SK-N-SH treated with all-trans-retinoic acid at 6 μM for 48 hours (cell line): ENCODE measurements around the gene TNIK.

Source experiments
- ATAC-seq: fragments of 200-7000 bp; cut with Tn5 transposase; 3 replicates; pipeline ENCODE4 v1.9.1; 2020; ENCODE audit warnings: mild to moderate bottlenecking, moderate library complexity
- ARNTL ChIP-seq: fragments of 450-650 bp; formaldehyde crosslinking; IDR thresholded peaks from 2 replicates; pipeline ENCODE4 v1.5.0; 2020; ENCODE audit warnings: low read depth, mild to moderate bottlenecking, moderate library complexity, borderline replicate concordance
- BACH2 ChIP-seq: fragments of 250-450 bp; sonication (Bioruptor Pico); IDR thresholded peaks from 2 replicates; pipeline ENCODE4 v1.9.0; 2021; ENCODE audit warnings: mild to moderate bottlenecking, borderline replicate concordance
- CSDC2 ChIP-seq: fragments of 250-450 bp; sonication (Bioruptor Pico); IDR thresholded peaks from 2 replicates; pipeline ENCODE4 v1.5.0; 2020; ENCODE audit warnings: mild to moderate bottlenecking, moderate library complexity
- ESRRG ChIP-seq: fragments of 250-450 bp; sonication (Bioruptor Pico); IDR thresholded peaks from 2 replicates; pipeline ENCODE4 v1.6.1; 2021; ENCODE audit warnings: mild to moderate bottlenecking
- GLIS3 ChIP-seq: fragments of 250-450 bp; sonication (Bioruptor Pico); IDR thresholded peaks from 2 replicates; pipeline ENCODE4 v1.5.0; 2020; ENCODE audit warnings: mild to moderate bottlenecking, moderate library complexity
- ISL1 ChIP-seq: fragments of 250-450 bp; sonication (Bioruptor Pico); IDR thresholded peaks from 2 replicates; pipeline ENCODE4 v2.1.2; 2022; ENCODE audit warnings: mild to moderate bottlenecking, moderate library complexity
- OSR1 ChIP-seq: fragments of 250-450 bp; sonication (Bioruptor Pico); IDR thresholded peaks from 2 replicates; pipeline ENCODE4 v1.8.0; 2022; ENCODE audit warnings: moderate library complexity, mild to moderate bottlenecking, inconsistent platforms
- PPARA ChIP-seq: fragments of 250-450 bp; sonication (Bioruptor Pico); IDR thresholded peaks from 2 replicates; pipeline ENCODE4 v1.5.0; 2020; ENCODE audit warnings: mild to moderate bottlenecking, borderline replicate concordance
- RARB ChIP-seq: fragments of 250-450 bp; sonication (Bioruptor Pico); IDR thresholded peaks from 2 replicates; pipeline ENCODE4 v1.8.0; 2021; ENCODE audit warnings: mild to moderate bottlenecking, moderate library complexity
- SNAI2 ChIP-seq: fragments of 250-450 bp; sonication (Bioruptor Pico); IDR thresholded peaks from 2 replicates; pipeline ENCODE4 v1.5.0; 2020; ENCODE audit warnings: mild to moderate bottlenecking, moderate library complexity
- TCF4 ChIP-seq: fragments of 250-450 bp; sonication (Bioruptor Pico); IDR thresholded peaks from 2 replicates; pipeline ENCODE4 v1.8.0; 2021; ENCODE audit warnings: mild to moderate bottlenecking, moderate library complexity, borderline replicate concordance
- TOX ChIP-seq: fragments of 250-450 bp; sonication (Bioruptor Pico); IDR thresholded peaks from 2 replicates; pipeline ENCODE4 v1.8.0; 2021; ENCODE audit warnings: mild to moderate bottlenecking, moderate library complexity, borderline replicate concordance
- ZC3H10 ChIP-seq: fragments of 250-450 bp; sonication (Bioruptor Pico); IDR thresholded peaks from 2 replicates; pipeline ENCODE4 v1.5.1; 2021; ENCODE audit warnings: mild to moderate bottlenecking, moderate library complexity
- ZFP3 ChIP-seq: fragments of 250-450 bp; sonication (Bioruptor Pico); IDR thresholded peaks from 2 replicates; pipeline ENCODE4 v1.5.0; 2020; ENCODE audit warnings: mild to moderate bottlenecking, moderate library complexity
- ZFP30 ChIP-seq: fragments of 450-650 bp; formaldehyde crosslinking; IDR thresholded peaks from 2 replicates; pipeline ENCODE4 v1.5.0; 2022; ENCODE audit warnings: mild to moderate bottlenecking, moderate library complexity
- ZNF565 ChIP-seq: fragments of 450-650 bp; formaldehyde crosslinking; conservative IDR thresholded peaks from 2 replicates; pipeline ENCODE4 v1.5.0; 2020; ENCODE audit warnings: low read depth, mild to moderate bottlenecking, moderate library complexity
- ZNF70 ChIP-seq: fragments of 450-650 bp; formaldehyde crosslinking; IDR thresholded peaks from 2 replicates; pipeline ENCODE4 v1.5.0; 2020; ENCODE audit warnings: mild to moderate bottlenecking, moderate library complexity
- ZNF8 ChIP-seq: fragments of 450-650 bp; formaldehyde crosslinking; IDR thresholded peaks from 2 replicates; pipeline ENCODE4 v1.5.0; 2020; ENCODE audit warnings: mild to moderate bottlenecking, moderate library complexity
- TF ChIP-seq, protein P1 (sequence below): fragments of 250-450 bp; sonication (Bioruptor Pico); IDR thresholded peaks from 2 replicates; pipeline ENCODE4 v1.5.0; 2020; ENCODE audit warnings: mild to moderate bottlenecking, moderate library complexity
- TF ChIP-seq, protein P2 (sequence below): fragments of 250-450 bp; sonication (Bioruptor Pico); IDR thresholded peaks from 2 replicates; pipeline ENCODE4 v1.5.1; 2020; ENCODE audit warnings: low read depth, mild to moderate bottlenecking, moderate library complexity
- TF ChIP-seq, protein P3 (sequence below): fragments of 250-450 bp; sonication (Bioruptor Pico); IDR thresholded peaks from 2 replicates; pipeline ENCODE4 v1.8.0; 2020; ENCODE audit warnings: mild to moderate bottlenecking, moderate library complexity, borderline replicate concordance
- TF ChIP-seq, protein P4 (sequence below): fragments of 250-450 bp; sonication (Bioruptor Pico); IDR thresholded peaks from 2 replicates; pipeline ENCODE4 v1.5.1; 2021; ENCODE audit warnings: mild to moderate bottlenecking, moderate library complexity
- TF ChIP-seq, protein P5 (sequence below): fragments of 250-450 bp; sonication (Bioruptor Pico); IDR thresholded peaks from 2 replicates; pipeline ENCODE4 v1.8.0; 2021; ENCODE audit warnings: low read depth, mild to moderate bottlenecking, moderate library complexity, borderline replicate concordance

The TNIK gene

DNA sequence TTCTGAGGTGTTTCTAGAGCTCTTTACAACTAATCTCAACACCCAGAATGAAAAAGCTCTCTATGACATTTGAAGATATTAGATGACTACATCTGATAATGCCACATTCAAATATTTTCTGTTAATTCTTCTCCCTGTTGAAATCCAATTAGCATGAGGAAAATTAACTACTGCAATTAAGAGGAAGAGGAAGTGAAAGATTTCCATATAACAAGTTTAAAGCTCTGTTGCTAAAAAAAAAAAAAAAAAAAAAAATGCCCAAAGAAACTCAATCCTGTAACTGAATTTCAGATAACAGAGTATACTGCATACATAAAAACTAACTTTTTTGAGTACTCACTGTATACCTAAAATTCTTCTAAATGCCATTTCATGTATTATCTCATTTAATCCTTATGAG is 109.8 kb downstream of the TNIK start:
- no peak for ATAC-seq
- TF ChIP-seq ZC3H10 (no peak), ZNF70 (no peak), RARB (CRISPR knock-in tag) (no peak), ZNF565 (CRISPR knock-in tag) (no peak), ZNF8 (CRISPR knock-in tag) (no peak), CSDC2 (CRISPR knock-in tag) (no peak), TOX (no peak), PPARA (no peak), OSR1 (CRISPR knock-in tag) (no peak), BACH2 (CRISPR knock-in tag) (no peak), SNAI2 (no peak), ZFP30 (CRISPR knock-in tag) (no peak), ESRRG (no peak), ARNTL (CRISPR knock-in tag) (no peak), ZFP3 (CRISPR knock-in tag) (no peak)
- TF ChIP-seq, protein P1, sequence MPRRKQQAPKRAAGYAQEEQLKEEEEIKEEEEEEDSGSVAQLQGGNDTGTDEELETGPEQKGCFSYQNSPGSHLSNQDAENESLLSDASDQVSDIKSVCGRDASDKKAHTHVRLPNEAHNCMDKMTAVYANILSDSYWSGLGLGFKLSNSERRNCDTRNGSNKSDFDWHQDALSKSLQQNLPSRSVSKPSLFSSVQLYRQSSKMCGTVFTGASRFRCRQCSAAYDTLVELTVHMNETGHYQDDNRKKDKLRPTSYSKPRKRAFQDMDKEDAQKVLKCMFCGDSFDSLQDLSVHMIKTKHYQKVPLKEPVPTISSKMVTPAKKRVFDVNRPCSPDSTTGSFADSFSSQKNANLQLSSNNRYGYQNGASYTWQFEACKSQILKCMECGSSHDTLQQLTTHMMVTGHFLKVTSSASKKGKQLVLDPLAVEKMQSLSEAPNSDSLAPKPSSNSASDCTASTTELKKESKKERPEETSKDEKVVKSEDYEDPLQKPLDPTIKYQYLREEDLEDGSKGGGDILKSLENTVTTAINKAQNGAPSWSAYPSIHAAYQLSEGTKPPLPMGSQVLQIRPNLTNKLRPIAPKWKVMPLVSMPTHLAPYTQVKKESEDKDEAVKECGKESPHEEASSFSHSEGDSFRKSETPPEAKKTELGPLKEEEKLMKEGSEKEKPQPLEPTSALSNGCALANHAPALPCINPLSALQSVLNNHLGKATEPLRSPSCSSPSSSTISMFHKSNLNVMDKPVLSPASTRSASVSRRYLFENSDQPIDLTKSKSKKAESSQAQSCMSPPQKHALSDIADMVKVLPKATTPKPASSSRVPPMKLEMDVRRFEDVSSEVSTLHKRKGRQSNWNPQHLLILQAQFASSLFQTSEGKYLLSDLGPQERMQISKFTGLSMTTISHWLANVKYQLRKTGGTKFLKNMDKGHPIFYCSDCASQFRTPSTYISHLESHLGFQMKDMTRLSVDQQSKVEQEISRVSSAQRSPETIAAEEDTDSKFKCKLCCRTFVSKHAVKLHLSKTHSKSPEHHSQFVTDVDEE (CRISPR knock-in tag): no peak
- TF ChIP-seq, protein P2, sequence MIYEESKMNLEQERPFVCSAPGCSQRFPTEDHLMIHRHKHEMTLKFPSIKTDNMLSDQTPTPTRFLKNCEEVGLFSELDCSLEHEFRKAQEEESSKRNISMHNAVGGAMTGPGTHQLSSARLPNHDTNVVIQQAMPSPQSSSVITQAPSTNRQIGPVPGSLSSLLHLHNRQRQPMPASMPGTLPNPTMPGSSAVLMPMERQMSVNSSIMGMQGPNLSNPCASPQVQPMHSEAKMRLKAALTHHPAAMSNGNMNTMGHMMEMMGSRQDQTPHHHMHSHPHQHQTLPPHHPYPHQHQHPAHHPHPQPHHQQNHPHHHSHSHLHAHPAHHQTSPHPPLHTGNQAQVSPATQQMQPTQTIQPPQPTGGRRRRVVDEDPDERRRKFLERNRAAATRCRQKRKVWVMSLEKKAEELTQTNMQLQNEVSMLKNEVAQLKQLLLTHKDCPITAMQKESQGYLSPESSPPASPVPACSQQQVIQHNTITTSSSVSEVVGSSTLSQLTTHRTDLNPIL (CRISPR knock-in tag): no peak
- TF ChIP-seq, protein P3, sequence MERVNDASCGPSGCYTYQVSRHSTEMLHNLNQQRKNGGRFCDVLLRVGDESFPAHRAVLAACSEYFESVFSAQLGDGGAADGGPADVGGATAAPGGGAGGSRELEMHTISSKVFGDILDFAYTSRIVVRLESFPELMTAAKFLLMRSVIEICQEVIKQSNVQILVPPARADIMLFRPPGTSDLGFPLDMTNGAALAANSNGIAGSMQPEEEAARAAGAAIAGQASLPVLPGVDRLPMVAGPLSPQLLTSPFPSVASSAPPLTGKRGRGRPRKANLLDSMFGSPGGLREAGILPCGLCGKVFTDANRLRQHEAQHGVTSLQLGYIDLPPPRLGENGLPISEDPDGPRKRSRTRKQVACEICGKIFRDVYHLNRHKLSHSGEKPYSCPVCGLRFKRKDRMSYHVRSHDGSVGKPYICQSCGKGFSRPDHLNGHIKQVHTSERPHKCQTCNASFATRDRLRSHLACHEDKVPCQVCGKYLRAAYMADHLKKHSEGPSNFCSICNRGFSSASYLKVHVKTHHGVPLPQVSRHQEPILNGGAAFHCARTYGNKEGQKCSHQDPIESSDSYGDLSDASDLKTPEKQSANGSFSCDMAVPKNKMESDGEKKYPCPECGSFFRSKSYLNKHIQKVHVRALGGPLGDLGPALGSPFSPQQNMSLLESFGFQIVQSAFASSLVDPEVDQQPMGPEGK: no peak
- TF ChIP-seq, all 23 proteins: peak for 0

DNA sequence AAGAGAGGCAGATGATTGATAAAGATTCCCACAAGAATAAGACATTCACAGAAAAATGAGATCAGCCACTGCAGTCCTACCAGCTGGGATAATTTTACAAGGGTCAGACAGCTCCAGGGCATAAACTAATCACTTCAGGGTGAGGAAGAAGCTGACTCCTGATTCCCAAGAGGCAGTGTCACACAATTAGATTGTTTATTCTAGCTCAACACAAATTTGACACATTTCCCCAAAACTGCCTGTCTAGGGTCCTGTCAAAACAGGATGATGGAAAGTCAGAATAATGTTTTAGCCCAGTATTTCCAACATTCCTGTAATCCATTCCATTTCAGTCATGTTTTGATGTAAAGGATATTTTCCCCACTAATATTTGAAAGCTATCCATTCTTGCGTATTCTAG is 110.8 kb downstream of the TNIK start:
- no peak for ATAC-seq

More for the DNA sequence above, 110.8 kb downstream of the TNIK start:
- TF ChIP-seq, protein P2 (CRISPR knock-in tag): no peak
- no peak for TF ChIP-seq ZNF8 (CRISPR knock-in tag)
- TF ChIP-seq BACH2 (CRISPR knock-in tag): no peak
- no peak for TF ChIP-seq ZC3H10
- TF ChIP-seq ISL1 (CRISPR knock-in tag): no peak
- TF ChIP-seq CSDC2 (CRISPR knock-in tag): no peak
- TF ChIP-seq, protein P3: no peak
- TF ChIP-seq GLIS3 (CRISPR knock-in tag): no peak
- no peak for TF ChIP-seq ZNF565 (CRISPR knock-in tag)
- TF ChIP-seq, protein P4, sequence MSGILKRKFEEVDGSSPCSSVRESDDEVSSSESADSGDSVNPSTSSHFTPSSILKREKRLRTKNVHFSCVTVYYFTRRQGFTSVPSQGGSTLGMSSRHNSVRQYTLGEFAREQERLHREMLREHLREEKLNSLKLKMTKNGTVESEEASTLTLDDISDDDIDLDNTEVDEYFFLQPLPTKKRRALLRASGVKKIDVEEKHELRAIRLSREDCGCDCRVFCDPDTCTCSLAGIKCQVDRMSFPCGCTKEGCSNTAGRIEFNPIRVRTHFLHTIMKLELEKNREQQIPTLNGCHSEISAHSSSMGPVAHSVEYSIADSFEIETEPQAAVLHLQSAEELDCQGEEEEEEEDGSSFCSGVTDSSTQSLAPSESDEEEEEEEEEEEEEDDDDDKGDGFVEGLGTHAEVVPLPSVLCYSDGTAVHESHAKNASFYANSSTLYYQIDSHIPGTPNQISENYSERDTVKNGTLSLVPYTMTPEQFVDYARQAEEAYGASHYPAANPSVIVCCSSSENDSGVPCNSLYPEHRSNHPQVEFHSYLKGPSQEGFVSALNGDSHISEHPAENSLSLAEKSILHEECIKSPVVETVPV (CRISPR knock-in tag): no peak
- no peak for TF ChIP-seq ZFP30 (CRISPR knock-in tag)
- no peak for TF ChIP-seq TCF4 (CRISPR knock-in tag)
- TF ChIP-seq, protein P1 (CRISPR knock-in tag): no peak
- TF ChIP-seq, protein P5, sequence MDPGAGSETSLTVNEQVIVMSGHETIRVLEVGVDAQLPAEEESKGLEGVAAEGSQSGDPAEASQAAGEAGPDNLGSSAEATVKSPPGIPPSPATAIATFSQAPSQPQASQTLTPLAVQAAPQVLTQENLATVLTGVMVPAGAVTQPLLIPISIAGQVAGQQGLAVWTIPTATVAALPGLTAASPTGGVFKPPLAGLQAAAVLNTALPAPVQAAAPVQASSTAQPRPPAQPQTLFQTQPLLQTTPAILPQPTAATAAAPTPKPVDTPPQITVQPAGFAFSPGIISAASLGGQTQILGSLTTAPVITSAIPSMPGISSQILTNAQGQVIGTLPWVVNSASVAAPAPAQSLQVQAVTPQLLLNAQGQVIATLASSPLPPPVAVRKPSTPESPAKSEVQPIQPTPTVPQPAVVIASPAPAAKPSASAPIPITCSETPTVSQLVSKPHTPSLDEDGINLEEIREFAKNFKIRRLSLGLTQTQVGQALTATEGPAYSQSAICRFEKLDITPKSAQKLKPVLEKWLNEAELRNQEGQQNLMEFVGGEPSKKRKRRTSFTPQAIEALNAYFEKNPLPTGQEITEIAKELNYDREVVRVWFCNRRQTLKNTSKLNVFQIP (CRISPR knock-in tag): no peak
- no peak for TF ChIP-seq PPARA
- no peak for TF ChIP-seq RARB (CRISPR knock-in tag)
- TF ChIP-seq SNAI2: no peak
- no peak for TF ChIP-seq ZNF70
